A549 (cell line): ENCODE results near the gene NOS1. TPM values are rescaled to one million over a fixed set of nuclear protein-coding genes. Genes with fewer than 3 reads are reported as not detected.

Source experiments
- ATAC-seq, 2 experiments: fragments of 200-7000 bp in 1 of 2; fragments of >200 bp in 1 of 2; cut with Nextera tagmentation in 1 of 2; cut with Tn5 transposase in 1 of 2; 3 replicates each; pipeline versions ENCODE4 v1.8.0 to v1.9.1; 2018 to 2020; ENCODE audit warnings: mild to moderate bottlenecking in 1 of 2, moderate library complexity in 1 of 2
- CTCF ChIA-PET: fragments of 300-600 bp; sonication (Branson Sonifier 250); formaldehyde crosslinking; extraction: SDS; loops from one replicate; lab custom pipeline; 2021; ENCODE audit warnings: antibody characterized with exemption, inconsistent platforms; lab: Yijun Ruan, JAX
- POLR2A ChIA-PET: fragments of 350-600 bp; formaldehyde crosslinking; extraction: SDS; loops from one replicate; lab custom pipeline; 2021; ENCODE audit warnings: antibody characterized with exemption, inconsistent platforms; lab: Yijun Ruan, JAX
- DNase-seq, 2 experiments: peaks; one replicate each; pipeline versions ENCODE4 v3.0.0 to v3.0.0-alpha.2; 2011 to 2016; ENCODE audit warnings: low read depth in 1 of 2, low spot score in 1 of 2
- FAIRE-seq: peaks from 2 replicates; lab custom pipeline; 2011; peaks lifted over from hg19 to GRCh38; lab: Jason Lieb, UNC
- H3K27ac ChIP-seq, 2 experiments: fragments of >200 bp; sonication (Bioruptor Twin); formaldehyde crosslinking; 3 replicates each; pipeline ENCODE4 v1.5.1; 2016 to 2017
- H3K4me1 ChIP-seq: fragments of >200 bp; sonication (Bioruptor Twin); formaldehyde crosslinking; 3 replicates; pipeline ENCODE4 v1.6.1; 2016
- H3K4me2 ChIP-seq: fragments of >200 bp; sonication (Bioruptor Twin); formaldehyde crosslinking; 3 replicates; pipeline ENCODE4 v1.6.1; 2016
- H3K4me3 ChIP-seq: fragments of >200 bp; sonication (Bioruptor Twin); formaldehyde crosslinking; 3 replicates; pipeline ENCODE4 v1.5.1; 2016
- H3K9me3 ChIP-seq: fragments of >200 bp; sonication (Bioruptor Twin); formaldehyde crosslinking; 3 replicates; pipeline ENCODE4 v1.6.1; 2016
- CBX2 ChIP-seq: fragments of 200-600 bp; sonication (generic); IDR thresholded peaks from 2 replicates; pipeline ENCODE4 v1.6.1; 2016; ENCODE audit warnings: low read depth, mild to moderate bottlenecking, borderline replicate concordance
- CEBPB ChIP-seq, 2 experiments: fragments of >200 bp in 1 of 2; sonication (Bioruptor Twin) in 1 of 2; formaldehyde crosslinking in 1 of 2; IDR thresholded peaks; 2 replicates each; pipeline ENCODE4 v1.6.1; 2012 to 2016
- CHD2 ChIP-seq: fragments of 150-350 bp; IDR thresholded peaks from 2 replicates; pipeline ENCODE4 v1.6.1; 2014; ENCODE audit warnings: low read length; ENCODE audit not compliant: partially characterized antibody
- E2F6 ChIP-seq: IDR thresholded peaks from 2 replicates; pipeline ENCODE4 v1.6.1; 2012; ENCODE audit warnings: low read depth, borderline replicate concordance
- EHF ChIP-seq: fragments of 250-450 bp; sonication (Bioruptor Pico); IDR thresholded peaks from 2 replicates; pipeline ENCODE4 v1.5.0; 2020; ENCODE audit warnings: mild to moderate bottlenecking
- ELK1 ChIP-seq: fragments of 150-350 bp; IDR thresholded peaks from 2 replicates; pipeline ENCODE4 v1.6.1; 2014; ENCODE audit warnings: low read depth, mild to moderate bottlenecking, low read length
- EP300 ChIP-seq, 2 experiments: fragments of >200 bp; sonication (Bioruptor Twin); formaldehyde crosslinking; IDR thresholded peaks; 2 replicates in 1 of 2; 3 replicates in 1 of 2; pipeline ENCODE4 v1.6.1; 2016 to 2017
- HES2 ChIP-seq: fragments of >200 bp; sonication (Bioruptor Twin); formaldehyde crosslinking; IDR thresholded peaks from 2 replicates; pipeline ENCODE4 v1.6.1; 2016
- HOXB13 ChIP-seq: fragments of 250-450 bp; sonication (Bioruptor Pico); IDR thresholded peaks from 2 replicates; pipeline ENCODE4 v1.5.0; 2020; ENCODE audit warnings: low read depth, mild to moderate bottlenecking, moderate library complexity
- JUN ChIP-seq, 2 experiments: fragments of >200 bp; sonication (Bioruptor Twin); formaldehyde crosslinking; IDR thresholded peaks; 2 replicates in 1 of 2; 3 replicates in 1 of 2; pipeline ENCODE4 v1.6.1; 2016 to 2017
- MAFK ChIP-seq: fragments of 450-650 bp; IDR thresholded peaks from 2 replicates; pipeline ENCODE4 v1.6.1; 2014; ENCODE audit not compliant: partially characterized antibody
- NPAS2 ChIP-seq: fragments of 250-450 bp; sonication (Bioruptor Pico); IDR thresholded peaks from 2 replicates; pipeline ENCODE4 v1.8.0; 2022; ENCODE audit warnings: mild to moderate bottlenecking, moderate library complexity, borderline replicate concordance
- POLR2A ChIP-seq: IDR thresholded peaks from 2 replicates; pipeline ENCODE4 v1.6.1; 2012; ENCODE audit warnings: mild to moderate bottlenecking, low read length
- RARB ChIP-seq: fragments of 250-450 bp; sonication (Bioruptor Pico); IDR thresholded peaks from 2 replicates; pipeline ENCODE4 v1.8.0; 2021; ENCODE audit warnings: mild to moderate bottlenecking, moderate library complexity
- TFCP2L1 ChIP-seq: fragments of 250-450 bp; sonication (Bioruptor Pico); IDR thresholded peaks from 2 replicates; pipeline ENCODE4 v1.5.0; 2021; ENCODE audit warnings: mild to moderate bottlenecking
- WGBS: methylation state at CpG from one replicate; pipeline ENCODE4 v1.1.6; 2017; ENCODE audit errors: missing lambda C conversion rate; 5-methylcytosine and 5-hydroxymethylcytosine counted together
- polyA plus RNA-seq, 4 experiments: library from polyadenylated mRNA; depleted of rRNA in 3 of 4; stranded (reverse); fragments of >200 nt; fragmentation: RNase III in 1 of 4; extraction: RNeasy Plus Mini Kit Qiagen cat#74134 plus additional on column Dnase treatment in 1 of 4; gene quantifications; 2 replicates in 3 of 4; 3 replicates in 1 of 4; pipeline ENCODE4 v1.2.3, GENCODE V29; 2011 to 2017
- TF ChIP-seq, protein P1 (sequence below): IDR thresholded peaks from 2 replicates; pipeline ENCODE4 v1.6.1; 2012

Gene NOS1
- polyA plus RNA-seq, 2 of the 4 experiments (the other 2 are of a cell fraction), result 0.10 to 0.39 TPM

DNA sequence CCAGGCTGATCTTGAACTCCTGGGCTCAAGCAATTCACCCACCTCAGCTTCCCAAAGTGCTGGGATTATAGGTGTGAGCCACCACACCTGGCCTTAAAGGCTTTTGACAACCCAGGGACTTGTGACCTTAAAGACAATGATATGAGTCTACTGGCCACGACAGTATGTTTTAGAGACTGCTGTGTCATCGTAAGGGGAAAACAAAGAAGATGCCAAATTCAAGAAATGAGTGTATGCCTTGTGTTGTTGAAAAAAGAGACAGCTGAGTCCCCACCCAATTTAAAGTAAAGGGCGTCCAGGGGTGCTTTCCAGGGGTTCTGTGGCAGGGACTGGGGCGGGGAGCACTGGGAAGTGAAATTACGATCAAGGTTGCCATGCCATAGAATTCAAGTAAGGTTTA, 144.7 kb downstream of the NOS1 start:
- CTCF ChIA-PET, result interaction anchor here (1.3 to 16.3 kb wide), 4 partner anchors 9 to 634 kb away, joined by 3 to 287 read pairs (median 6); no protein-coding TSS in a partner anchor
- no peaks in the 10 kb centered on the region for H3K9me3 ChIP-seq
- no peak overlapping the region for H3K4me3 ChIP-seq
- FAIRE-seq (no peak), ATAC-seq (no peak), DNase-seq (no peak)
- 54% methylated on average over 5 of the region's 5 CpGs for WGBS
- no peak overlapping the region for H3K4me2 ChIP-seq
- POLR2A ChIA-PET, result no interaction called here
- no peak overlapping the region for H3K27ac ChIP-seq
- H3K4me1 ChIP-seq, result 0 out of 3 replicates have a peak, but pooled peaks cover 5% of the 10 kb centered on the region
- no peak for TF ChIP-seq CHD2
- TF ChIP-seq, protein P1, sequence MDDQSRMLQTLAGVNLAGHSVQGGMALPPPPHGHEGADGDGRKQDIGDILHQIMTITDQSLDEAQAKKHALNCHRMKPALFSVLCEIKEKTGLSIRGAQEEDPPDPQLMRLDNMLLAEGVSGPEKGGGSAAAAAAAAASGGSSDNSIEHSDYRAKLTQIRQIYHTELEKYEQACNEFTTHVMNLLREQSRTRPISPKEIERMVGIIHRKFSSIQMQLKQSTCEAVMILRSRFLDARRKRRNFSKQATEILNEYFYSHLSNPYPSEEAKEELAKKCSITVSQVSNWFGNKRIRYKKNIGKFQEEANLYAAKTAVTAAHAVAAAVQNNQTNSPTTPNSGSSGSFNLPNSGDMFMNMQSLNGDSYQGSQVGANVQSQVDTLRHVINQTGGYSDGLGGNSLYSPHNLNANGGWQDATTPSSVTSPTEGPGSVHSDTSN, result no peak
- TF ChIP-seq TFCP2L1 (CRISPR knock-in tag), result no peak
- no peak for TF ChIP-seq CBX2
- TF ChIP-seq EHF (CRISPR knock-in tag), result no peak
- TF ChIP-seq MAFK, result no peak
- no peak for TF ChIP-seq JUN (IDR thresholded peaks at IDR 0.05)
- TF ChIP-seq ELK1, result no peak
- TF ChIP-seq E2F6, result no peak
- no peak for TF ChIP-seq CEBPB (IDR thresholded peaks at IDR 0.05)
- TF ChIP-seq HES2, result no peak
- no peak for TF ChIP-seq HOXB13 (CRISPR knock-in tag)
- TF ChIP-seq, all 56 proteins: peak for 0

GRCh38 chr12:117214797-117215196, 146.6 kb downstream of the NOS1 start:
- Histone ChIP-seq H3K4me2 (no peak overlapping the region), H3K27ac (no peak overlapping the region), H3K4me1 (0 out of 3 replicates have a peak, but pooled peaks cover 5% of the 10 kb centered on the region), H3K4me3 (no peak overlapping the region), H3K9me3 (no peaks in the 10 kb centered on the region)
- POLR2A ChIA-PET, result no interaction called here
- DNase-seq (no peak), ATAC-seq (no peak), FAIRE-seq (no peak)
- TF ChIP-seq ELK1 (no peak), POLR2A (no peak), E2F6 (no peak), EP300 (IDR thresholded peaks at IDR 0.05) (no peak)
- 54% methylated on average over 10 of the region's 10 CpGs for WGBS
- CTCF ChIA-PET, result interaction anchor here (1.6 to 16.3 kb wide), 4 partner anchors 19 to 636 kb away, joined by 5 to 287 read pairs (median 24); no protein-coding TSS in a partner anchor

DNA sequence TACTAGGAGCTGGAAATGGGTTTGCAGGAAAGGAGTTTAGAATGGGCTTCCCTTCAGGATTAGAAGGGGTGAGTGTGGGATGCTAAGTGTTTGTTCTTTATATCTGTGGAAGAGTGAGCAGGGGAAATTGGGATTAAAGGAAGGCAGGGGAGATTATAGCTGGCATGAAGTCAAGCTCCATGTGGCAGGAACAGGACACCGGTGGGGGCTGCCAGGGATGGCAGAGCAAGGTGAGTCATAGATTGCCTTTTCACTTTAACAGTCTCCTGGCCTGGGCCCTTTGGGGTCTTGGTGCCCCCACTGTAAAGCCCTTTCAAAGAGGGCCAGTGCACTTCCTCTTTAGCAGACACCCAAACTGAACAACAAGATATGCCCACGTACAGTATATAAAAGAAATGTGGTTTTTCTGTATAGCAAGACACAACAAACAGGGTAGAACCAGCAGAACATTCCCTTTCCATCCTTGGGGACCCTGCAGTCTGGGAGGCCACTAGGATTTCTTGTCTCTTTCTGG, 148.1 kb downstream of the NOS1 start:
- no peak for ATAC-seq
- no peak for FAIRE-seq
- peak overlapping the region in 1 of 2 experiments; percentile 2; a peak in 1 of 6 replicates for H3K27ac ChIP-seq

More for the DNA sequence above, 148.1 kb downstream of the NOS1 start:
- Histone ChIP-seq H3K4me2 (no peak overlapping the region), H3K4me1 (0 out of 3 replicates have a peak, but pooled peaks cover 5% of the 10 kb centered on the region), H3K9me3 (no peaks in the 10 kb centered on the region), H3K4me3 (no peak overlapping the region)
- ChIA-PET POLR2A (no interaction called here), CTCF (interaction anchor here (0.6 to 16.3 kb wide), 34 partner anchors 7 to 661 kb away, joined by 3 to 287 read pairs (median 4); no protein-coding TSS in a partner anchor)
- TF ChIP-seq JUN (IDR thresholded peaks at IDR 0.05) (no peak), NPAS2 (CRISPR knock-in tag) (no peak), RARB (CRISPR knock-in tag) (no peak)
- DNase-seq, result no peak
- 2% methylated on average over 2 of the region's 2 CpGs for WGBS
